Prostate gland (tissue), 2 donors: ENCODE results near the gene SAAL1. TPM values are rescaled to one million over a fixed set of nuclear protein-coding genes. Genes with fewer than 3 reads are reported as not detected.

Experiments used
- DNase-seq: peaks from one replicate; pipeline ENCODE4 v3.0.0-alpha.2; 2019; ENCODE audit warnings: low spot score
- H3K27ac ChIP-seq, 2 donors: fragments of 200-600 bp; sonication (generic); 2 replicates each; pipeline ENCODE4 v1.5.1; 2017 to 2019
- H3K27me3 ChIP-seq: fragments of 200-600 bp; sonication (generic); replicated peaks from 2 replicates; pipeline ENCODE4 v1.5.1; 2019; ENCODE audit not compliant: insufficient read depth
- H3K36me3 ChIP-seq, 2 donors: fragments of 200-600 bp; sonication (generic); 1 replicate in 1 of 2; 2 replicates in 1 of 2; pipeline versions ENCODE4 v1.5.1 to v1.8.1; 2017 to 2019
- H3K4me1 ChIP-seq: fragments of 200-600 bp; sonication (generic); replicated peaks from 2 replicates; pipeline ENCODE4 v1.5.1; 2019
- H3K4me3 ChIP-seq, 2 donors: fragments of 200-600 bp; sonication (generic); 2 replicates each; pipeline ENCODE4 v1.5.1; 2017 to 2019
- H3K9me3 ChIP-seq: fragments of 200-600 bp; sonication (generic); 2 replicates; pipeline ENCODE4 v1.5.1; 2017
- CTCF ChIP-seq, 4 experiments: fragments of 200-600 bp in 2 of 4; fragments of 450-650 bp in 2 of 4; sonication (generic) in 2 of 4; IDR thresholded peaks; 1 replicate in 3 of 4; 2 replicates in 1 of 4; pipeline ENCODE4 v1.5.1; 2016 to 2019; ENCODE audit warnings: antibody characterized with exemption in 4 of 4, mild to moderate bottlenecking in 2 of 4, moderate library complexity in 2 of 4
- POLR2A ChIP-seq: fragments of 450-650 bp; IDR thresholded peaks from one replicate; pipeline ENCODE4 v1.6.1; 2016; ENCODE audit warnings: antibody characterized with exemption, mild to moderate bottlenecking
- POLR2AphosphoS5 ChIP-seq: sonication (generic); formaldehyde crosslinking; IDR thresholded peaks from one replicate; pipeline ENCODE4 v1.6.1; 2017; ENCODE audit warnings: antibody characterized with exemption
- WGBS: methylation state at CpG from one replicate; pipeline ENCODE4 v1.1.5; 2018; 5-methylcytosine and 5-hydroxymethylcytosine counted together
- intact Hi-C: fragments of 100-400 bp; cut with DNase I; formaldehyde crosslinking; loops from one replicate; pipeline ENCODE4 v1.14.2; 2022
- total RNA-seq, 2 donors: library from RNA; depleted of rRNA; stranded (reverse); fragments of >200 nt; gene quantifications; one replicate each; pipeline ENCODE4 v1.1.0, GENCODE V29; 2016

The SAAL1 gene
- total RNA-seq, 2 donors from 2014 or later: 11.2 to 25.8 TPM

GRCh38 chr11:18088366-18088765 lies 17.5 kb downstream of the SAAL1 start:
- no peaks in the 10 kb centered on the region for H3K36me3 ChIP-seq

GRCh38 chr11:18081551-18081950 lies 24.3 kb downstream of the SAAL1 start:
- intact Hi-C loops: no loop called here
- 67% methylated on average over 2 of the region's 2 CpGs for WGBS

More at GRCh38 chr11:18088366-18088765, 17.5 kb downstream of the SAAL1 start:
- WGBS: 79% methylated on average over 2 of the region's 2 CpGs
- Histone ChIP-seq H3K4me3 (no peak overlapping the region), H3K27ac (no peak overlapping the region), H3K27me3 (no peaks in the 10 kb centered on the region), H3K9me3 (no peaks in the 10 kb centered on the region), H3K4me1 (no peaks in the 10 kb centered on the region)
- DNase-seq: no peak
- TF ChIP-seq CTCF (IDR thresholded peaks at IDR 0.05) (no peak), POLR2A (no peak), POLR2AphosphoS5 (no peak)
- intact Hi-C loops: no loop called here

GRCh38 chr11:18080451-18080850 lies 25.4 kb downstream of the SAAL1 start:
- Histone ChIP-seq H3K36me3 (no peaks in the 10 kb centered on the region), H3K9me3 (no peaks in the 10 kb centered on the region), H3K27ac (no peak overlapping the region), H3K4me3 (no peak overlapping the region), H3K4me1 (no peaks in the 10 kb centered on the region), H3K27me3 (no peaks in the 10 kb centered on the region)
- 50% methylated on average over 4 of the region's 4 CpGs for WGBS
- intact Hi-C loops: no loop called here
- TF ChIP-seq POLR2AphosphoS5 (no peak), CTCF (IDR thresholded peaks at IDR 0.05) (no peak), POLR2A (no peak)
- DNase-seq: no peak

More at GRCh38 chr11:18081551-18081950, 24.3 kb downstream of the SAAL1 start:
- Histone ChIP-seq H3K27ac (no peak overlapping the region), H3K9me3 (no peaks in the 10 kb centered on the region), H3K4me1 (no peaks in the 10 kb centered on the region), H3K36me3 (no peaks in the 10 kb centered on the region), H3K4me3 (no peak overlapping the region), H3K27me3 (no peaks in the 10 kb centered on the region)
- TF ChIP-seq CTCF (IDR thresholded peaks at IDR 0.05): no peak
- no peak for TF ChIP-seq POLR2AphosphoS5
- TF ChIP-seq POLR2A: no peak
- DNase-seq: no peak

- no peak overlapping the region for H3K27ac ChIP-seq
- no peaks in the 10 kb centered on the region for H3K27me3 ChIP-seq
- H3K9me3 ChIP-seq: no peaks in the 10 kb centered on the region
- 77% methylated on average over 2 of the region's 2 CpGs for WGBS
- no peak for TF ChIP-seq CTCF (IDR thresholded peaks at IDR 0.05)
- TF ChIP-seq POLR2AphosphoS5: no peak
- no peak for TF ChIP-seq POLR2A
- no peaks in the 10 kb centered on the region for H3K36me3 ChIP-seq
- intact Hi-C loops: no loop called here
- H3K4me1 ChIP-seq: no peaks in the 10 kb centered on the region
- no peak for DNase-seq
- no peak overlapping the region for H3K4me3 ChIP-seq
Measured at GRCh38 chr11:18078909-18079308, 27.0 kb downstream of the SAAL1 start.

DNA sequence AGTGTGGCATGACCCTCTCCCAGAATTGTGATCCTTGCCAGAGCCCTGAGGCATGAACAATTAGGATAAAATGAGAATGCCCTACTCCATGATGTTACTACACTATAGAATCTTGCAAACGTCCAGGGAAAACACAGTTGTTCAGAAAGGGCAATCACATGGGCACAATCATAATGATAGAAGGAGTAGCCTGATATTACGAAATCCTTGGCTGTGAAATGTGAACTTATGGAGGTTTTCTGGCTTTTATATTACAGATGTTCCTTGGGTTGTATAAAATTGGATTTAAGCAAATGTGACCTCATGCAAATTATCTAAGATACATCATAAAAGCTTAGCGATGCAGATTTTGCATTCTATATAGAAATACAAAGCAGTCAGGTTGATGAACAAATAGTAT lies 30.4 kb downstream of the SAAL1 start:
- no peak overlapping the region for H3K27ac ChIP-seq
- H3K4me1 ChIP-seq: no peaks in the 10 kb centered on the region
- H3K36me3 ChIP-seq: no peaks in the 10 kb centered on the region
- WGBS: 85% methylated on average over 3 of the region's 3 CpGs
- H3K27me3 ChIP-seq: no peaks in the 10 kb centered on the region
- no peak overlapping the region for H3K4me3 ChIP-seq
- DNase-seq: no peak
- no peak for TF ChIP-seq CTCF (IDR thresholded peaks at IDR 0.05)
- TF ChIP-seq POLR2A: no peak
- TF ChIP-seq POLR2AphosphoS5: no peak
- intact Hi-C loops: no loop called here
- no peaks in the 10 kb centered on the region for H3K9me3 ChIP-seq
